Fibroblast of villous mesenchyme (primary cell): ENCODE measurements around the gene BLOC1S3. TPM values are rescaled to one million over a fixed set of nuclear protein-coding genes. Genes with fewer than 3 reads are reported as not detected.
A peak's percentile ranks its signal among the peaks of the same experiment; 100 is the strongest.

Source experiments
- DNase-seq: peaks from one replicate; pipeline ENCODE4 v3.0.0-alpha.2; 2010; ENCODE audit warnings: low read depth
- H3K4me3 ChIP-seq: 2 replicates; pipeline ENCODE4 v1.5.1; 2011; ENCODE audit warnings: low read depth, mild to moderate bottlenecking, low read length
- total RNA-seq: library from RNA; depleted of rRNA; stranded (reverse); fragments of >200 nt; gene quantifications from 2 replicates; pipeline ENCODE4 v1.2.3, GENCODE V29; 2012
- TF ChIP-seq, protein P1 (sequence below): IDR thresholded peaks from 2 replicates; pipeline ENCODE4 v1.5.1; 2012; ENCODE audit warnings: low read depth, mild to moderate bottlenecking, low read length; ENCODE audit not compliant: insufficient read depth

BLOC1S3 gene
- total RNA-seq, 1 donor, result 4.3 TPM

GRCh38 chr19:45216667-45217066 is 38.1 kb downstream of the BLOC1S3 start:
- H3K4me3 ChIP-seq, result no peak overlapping the region
- TF ChIP-seq, protein P1, sequence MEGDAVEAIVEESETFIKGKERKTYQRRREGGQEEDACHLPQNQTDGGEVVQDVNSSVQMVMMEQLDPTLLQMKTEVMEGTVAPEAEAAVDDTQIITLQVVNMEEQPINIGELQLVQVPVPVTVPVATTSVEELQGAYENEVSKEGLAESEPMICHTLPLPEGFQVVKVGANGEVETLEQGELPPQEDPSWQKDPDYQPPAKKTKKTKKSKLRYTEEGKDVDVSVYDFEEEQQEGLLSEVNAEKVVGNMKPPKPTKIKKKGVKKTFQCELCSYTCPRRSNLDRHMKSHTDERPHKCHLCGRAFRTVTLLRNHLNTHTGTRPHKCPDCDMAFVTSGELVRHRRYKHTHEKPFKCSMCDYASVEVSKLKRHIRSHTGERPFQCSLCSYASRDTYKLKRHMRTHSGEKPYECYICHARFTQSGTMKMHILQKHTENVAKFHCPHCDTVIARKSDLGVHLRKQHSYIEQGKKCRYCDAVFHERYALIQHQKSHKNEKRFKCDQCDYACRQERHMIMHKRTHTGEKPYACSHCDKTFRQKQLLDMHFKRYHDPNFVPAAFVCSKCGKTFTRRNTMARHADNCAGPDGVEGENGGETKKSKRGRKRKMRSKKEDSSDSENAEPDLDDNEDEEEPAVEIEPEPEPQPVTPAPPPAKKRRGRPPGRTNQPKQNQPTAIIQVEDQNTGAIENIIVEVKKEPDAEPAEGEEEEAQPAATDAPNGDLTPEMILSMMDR, result no peak
- DNase-seq, result no peak

- no peak for DNase-seq
- TF ChIP-seq, protein P1, result no peak
- no peak overlapping the region for H3K4me3 ChIP-seq
These were observed 38.8 kb downstream of the BLOC1S3 start for GRCh38 chr19:45217193-45217956.

- H3K4me3 ChIP-seq, result no peak overlapping the region
- no peak for DNase-seq
- TF ChIP-seq, protein P1, result no peak
These were observed 39.4 kb downstream of the BLOC1S3 start for GRCh38 chr19:45217957-45218334.

DNA sequence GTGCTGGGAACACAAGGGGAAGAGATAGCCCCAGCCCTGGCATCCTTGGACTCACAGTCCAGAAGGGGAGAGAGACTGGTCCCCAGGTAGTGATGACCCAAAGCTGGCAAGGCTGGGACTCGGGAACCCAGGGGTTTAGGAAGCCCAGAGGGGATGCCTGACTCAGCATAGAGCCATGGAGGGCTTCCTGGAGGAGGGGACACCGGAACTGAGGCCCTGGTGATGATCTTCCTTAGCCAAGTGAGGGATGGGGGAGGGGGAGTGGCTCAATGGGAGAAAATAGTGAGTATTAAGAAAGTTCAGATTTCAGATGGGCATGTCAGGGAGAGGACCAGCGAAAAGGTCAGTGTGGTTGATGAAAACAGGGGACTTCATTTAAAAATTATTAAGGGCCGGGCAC is 39.8 kb downstream of the BLOC1S3 start:
- no peak overlapping the region for H3K4me3 ChIP-seq
- DNase-seq, result no peak
- TF ChIP-seq, protein P1, result no peak

GRCh38 chr19:45218911-45219743 is 40.5 kb downstream of the BLOC1S3 start:
- DNase-seq, result peak; percentile 10
- no peak overlapping the region for H3K4me3 ChIP-seq
- TF ChIP-seq, protein P1, result no peak

DNA sequence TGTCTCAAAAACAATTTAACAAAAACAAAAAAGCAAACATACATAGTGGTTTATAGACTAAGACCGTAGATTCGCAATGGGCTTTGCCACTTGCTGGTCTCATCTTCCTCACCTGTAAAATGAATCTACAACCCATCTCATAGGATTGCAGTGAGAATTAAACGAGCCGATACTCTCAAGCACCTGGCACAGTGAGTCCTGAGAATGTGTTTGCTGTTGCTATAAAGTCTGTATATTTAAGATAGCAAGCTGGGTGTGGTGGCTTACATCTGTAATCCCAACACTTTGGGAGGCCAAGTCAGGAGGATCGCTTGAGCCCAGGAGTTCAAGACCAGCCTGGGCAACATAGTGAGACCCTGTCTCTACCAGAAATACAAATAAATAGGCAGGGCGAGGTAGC is 44.1 kb downstream of the BLOC1S3 start:
- H3K4me3 ChIP-seq, result no peak overlapping the region
- TF ChIP-seq, protein P1, result no peak
- DNase-seq, result no peak
